Right ventricle myocardium superior (tissue), 1 donor: Measurements from ENCODE around the gene HOXA4. TPM values are rescaled to one million over a fixed set of nuclear protein-coding genes. Genes with fewer than 3 reads are reported as not detected.
A peak's percentile ranks its signal among the peaks of the same experiment; 100 is the strongest.

Source experiments
- ATAC-seq: fragments of 200-7000 bp; cut with Tn5 transposase; one replicate; pipeline ENCODE4 v1.9.1; 2020; ENCODE audit warnings: mild to moderate bottlenecking; ENCODE audit not compliant: poor library complexity
- DNase-seq: peaks from one replicate; pipeline ENCODE4 v3.0.0-alpha.2; 2020
- intact Hi-C: fragments of 100-400 bp; cut with DNase I; formaldehyde crosslinking; loops from one replicate; pipeline ENCODE4 v1.11.2; 2022
- total RNA-seq: library from RNA; stranded (reverse); fragmentation: NEBNext Ultra II Directional; extraction: Animal tissue kit (Norgen Biotek cat#: 25700); gene quantifications from one replicate; pipeline ENCODE4 v1.2.1, GENCODE V29; 2021
- donor health status: DM: no; HTN: yes; CAD: no; lungs with severe emphysema.

Gene HOXA4
- total RNA-seq, 1 donor from 2014 or later = 0.97 TPM

- ATAC-seq (no peak), DNase-seq (no peak)
- intact Hi-C loops = no loop called here
These were observed 26.9 kb downstream of the HOXA4 start for GRCh38 chr7:27103489-27104226.

GRCh38 chr7:27102581-27103442, 27.7 kb downstream of the HOXA4 start, which contains the start of gene HOXA2:
TSS of gene HOXA2 (minus strand) at chr7:27102683. CDS start at chr7:27102500, 183 bp downstream.
- DNase-seq (no peak), ATAC-seq (no peak)
- intact Hi-C loops = no loop called here

- ATAC-seq (no peak), DNase-seq (no peak)
- intact Hi-C loops = no loop called here
These were observed 28.5 kb downstream of the HOXA4 start for GRCh38 chr7:27101957-27102580.

GRCh38 chr7:27101171-27101956, 29.2 kb downstream of the HOXA4 start:
- intact Hi-C loops = no loop called here
- ATAC-seq (no peak), DNase-seq (no peak)

- intact Hi-C loops = no loop called here
These were observed 29.8 kb downstream of the HOXA4 start for GRCh38 chr7:27100694-27101170.

GRCh38 chr7:27099453-27100370, 30.8 kb downstream of the HOXA4 start:
- intact Hi-C loops = no loop called here
- no peak for ATAC-seq
- no peak for DNase-seq

More at GRCh38 chr7:27100694-27101170, 29.8 kb downstream of the HOXA4 start:
- no peak for ATAC-seq
- DNase-seq = no peak

- ATAC-seq (no peak), DNase-seq (no peak)
- intact Hi-C loops = no loop called here
These were observed 31.7 kb downstream of the HOXA4 start for GRCh38 chr7:27098578-27099451.

- intact Hi-C loops = no loop called here
- ATAC-seq (no peak), DNase-seq (no peak)
These were observed 32.6 kb downstream of the HOXA4 start for GRCh38 chr7:27097686-27098577.

GRCh38 chr7:27096768-27097514, 33.6 kb downstream of the HOXA4 start:
- no peak for DNase-seq

GRCh38 chr7:27095897-27096767, 34.4 kb downstream of the HOXA4 start, which contains the start of gene HOXA1:
TSS of gene HOXA1 (minus strand) at chr7:27096000. CDS start at chr7:27095912, 88 bp downstream.
- intact Hi-C loops = no loop called here
- DNase-seq (peak; percentile 81), ATAC-seq (peak; percentile 82)

More at GRCh38 chr7:27096768-27097514, 33.6 kb downstream of the HOXA4 start:
- peak; percentile 70 for ATAC-seq
- intact Hi-C loops = no loop called here

- ATAC-seq = no peak
- intact Hi-C loops = no loop called here
- no peak for DNase-seq
These were observed 35.3 kb downstream of the HOXA4 start for GRCh38 chr7:27095050-27095896.

- intact Hi-C loops = no loop called here
- no peak for DNase-seq
- no peak for ATAC-seq
These were observed 36.1 kb downstream of the HOXA4 start for GRCh38 chr7:27094304-27095049.
